Esophagus mucosa (tissue), 1 donor: ENCODE results near the gene PPP1R18. TPM values are rescaled to one million over a fixed set of nuclear protein-coding genes. Genes with fewer than 3 reads are reported as not detected.

Source experiments
- total RNA-seq: library from RNA; stranded (reverse); gene quantifications from one replicate; pipeline ENCODE4 v1.2.4, GENCODE V29; 2023
- donor health status: DM: yes; HTN: yes; CAD: no.

The PPP1R18 gene
- total RNA-seq, 1 donor from 2014 or later: 22.9 TPM

Other genes with a start within 250 kb of the PPP1R18 start
- 190 TPM for gene HLA-E, start 197.1 kb downstream of the PPP1R18 start, total RNA-seq
- gene GNL1, start 130.2 kb downstream of the PPP1R18 start, total RNA-seq: 32.5 TPM
- 3.5 TPM for gene PRR3, start 129.3 kb downstream of the PPP1R18 start, total RNA-seq
- 27.1 TPM for gene ABCF1, start 115.2 kb downstream of the PPP1R18 start, total RNA-seq
- 30.0 TPM for gene PPP1R10, start 69.4 kb downstream of the PPP1R18 start, total RNA-seq
- 48.2 TPM for gene MRPS18B, start 68.8 kb downstream of the PPP1R18 start, total RNA-seq
- gene ATAT1, start 59.8 kb downstream of the PPP1R18 start, total RNA-seq: 4.6 TPM
- 10.0 TPM for gene C6orf136, start 39.5 kb downstream of the PPP1R18 start, total RNA-seq
- 17.8 TPM for gene DHX16, start 13.6 kb downstream of the PPP1R18 start, total RNA-seq
- 12.7 TPM for gene NRM, start 4.3 kb upstream of the PPP1R18 start, total RNA-seq
- gene MDC1, start 30.6 kb upstream of the PPP1R18 start, total RNA-seq: 15.7 TPM
- 327 TPM for gene TUBB, start 33.7 kb upstream of the PPP1R18 start, total RNA-seq
- 75.0 TPM for gene FLOT1, start 56.0 kb upstream of the PPP1R18 start, total RNA-seq
- gene IER3, start 57.9 kb upstream of the PPP1R18 start, total RNA-seq: 74.3 TPM
- 220 TPM for gene DDR1, start 197.9 kb upstream of the PPP1R18 start, total RNA-seq
- 23.9 TPM for gene GTF2H4, start 221.6 kb upstream of the PPP1R18 start, total RNA-seq
- gene VARS2, start 227.6 kb upstream of the PPP1R18 start, total RNA-seq: 26.3 TPM
- 9.0 TPM for gene SFTA2, start 245.5 kb upstream of the PPP1R18 start, total RNA-seq